K562 (cell line): ENCODE measurements around the gene ARHGAP42. TPM values are rescaled to one million over a fixed set of nuclear protein-coding genes. Genes with fewer than 3 reads are reported as not detected.

Source experiments
- HDAC1 ChIP-seq, 2 experiments: fragments of 450-650 bp; IDR thresholded peaks; 2 replicates each; pipeline ENCODE4 v1.6.1; 2016 to 2017; ENCODE audit warnings: inconsistent platforms in 1 of 2, mild to moderate bottlenecking in 1 of 2, moderate library complexity in 1 of 2
- NR4A1 ChIP-seq, 2 experiments: fragments of 250-450 bp in 1 of 2; fragments of 450-650 bp in 1 of 2; sonication (Bioruptor Pico) in 1 of 2; IDR thresholded peaks; 2 replicates each; pipeline versions ENCODE4 v1.4.0 to v1.6.1; 2016 to 2020; ENCODE audit warnings: mild to moderate bottlenecking in 2 of 2, missing compliant biosample characterization in 1 of 2, missing genetic modification characterization in 1 of 2, moderate library complexity in 1 of 2
- RCOR1 ChIP-seq, 2 experiments: IDR thresholded peaks; 2 replicates each; pipeline ENCODE4 v1.6.1; 2012; ENCODE audit warnings: low read depth in 2 of 2, low read length in 2 of 2, borderline replicate concordance in 1 of 2, improper control_type of control experiment in 1 of 2
- ZBTB40 ChIP-seq, 2 experiments: fragments of 450-650 bp in 1 of 2; sonication (generic) in 1 of 2; formaldehyde crosslinking in 1 of 2; IDR thresholded peaks; 2 replicates each; pipeline versions ENCODE4 v1.7.1 to v1.9.0; 2016 to 2022; ENCODE audit warnings: inconsistent platforms in 1 of 2, mild to moderate bottlenecking in 1 of 2, missing genetic modification reagents in 1 of 2
- ZNF134 ChIP-seq: fragments of 250-450 bp; sonication (Bioruptor Pico); conservative IDR thresholded peaks from 2 replicates; pipeline ENCODE4 v1.4.0; 2020
- polyA plus RNA-seq, 8 experiments: library from polyadenylated mRNA; depleted of rRNA in 4 of 8; stranded (reverse) in 5 of 8; unstranded in 3 of 8; fragments of >200 nt; fragmentation: Nextera tagmentation in 2 of 8; fragmentation: Illumina TruSeq in 1 of 8; extraction: Ambion mirVana in 2 of 8; extraction: Trizol in 1 of 8; gene quantifications; 2 replicates each; pipeline versions ENCODE4 v1.2.1 to v1.2.3, GENCODE V29; 2011 to 2014; ENCODE audit warnings: inconsistent platforms in 1 of 8, missing spikeins in 1 of 8
- total RNA-seq, 7 experiments: library from RNA; depleted of rRNA in 6 of 7; stranded (reverse); fragments of >200 nt in 6 of 7; fragmentation: Illumina TruSeq in 2 of 7; extraction: Trizol in 2 of 7; gene quantifications; 2 replicates each; pipeline versions ENCODE4 v1.2.1 to v1.2.3, GENCODE V29; 2011 to 2021; ENCODE audit warnings: low replicate concordance in 1 of 7

ARHGAP42 gene
- total and polyA plus RNA-seq, 9 of the 15 experiments (the other 6 are each of a cell fraction or from before 2014, with no cell fraction given), result 0.95 to 6.1 (median 2.4) TPM

- no peak for TF ChIP-seq ZBTB40 (IDR thresholded peaks at IDR 0.05)
- TF ChIP-seq ZBTB40 (CRISPR knock-in tag; IDR thresholded peaks at IDR 0.05), result no peak
- no peak for TF ChIP-seq RCOR1 (IDR thresholded peaks at IDR 0.05; ENCODE audit: borderline replicate concordance in 1 of 2, low read depth in 2 of 2, low read length in 2 of 2)
- no peak for TF ChIP-seq NR4A1 (CRISPR knock-in tag; IDR thresholded peaks at IDR 0.05)
- TF ChIP-seq NR4A1 (tag; IDR thresholded peaks at IDR 0.05), result no peak
- TF ChIP-seq HDAC1 (IDR thresholded peaks at IDR 0.05), result no peak
- no peak for TF ChIP-seq ZNF134
Measured at GRCh38 chr11:100851147-100851546, 164.1 kb downstream of the ARHGAP42 start (continued).
